PC-3 (cell line): ENCODE measurements around the gene TNFAIP8. TPM values are rescaled to one million over a fixed set of nuclear protein-coding genes. Genes with fewer than 3 reads are reported as not detected.

Experiments
- ATAC-seq: fragments of 200-7000 bp; cut with Tn5 transposase; 2 replicates; pipeline ENCODE4 v1.9.1; 2020; ENCODE audit warnings: mild to moderate bottlenecking, moderate library complexity
- BruUV-seq: library from RNA; stranded (reverse); fragments of 400-500 nt; replicated peaks from 2 replicates; lab custom pipeline; 2021; lab: Mats Ljungman, UMichigan
- CTCF ChIA-PET: fragments of 300-600 bp; sonication (Branson Sonifier 250); formaldehyde crosslinking; loops from one replicate; lab custom pipeline; 2022; ENCODE audit warnings: antibody characterized with exemption; lab: Charles Lee
- POLR2A ChIA-PET: fragments of 300-600 bp; sonication (Branson Sonifier 250); formaldehyde crosslinking; loops from one replicate; lab custom pipeline; 2022; ENCODE audit warnings: antibody characterized with exemption; ENCODE audit not compliant: unreplicated experiment; lab: Charles Lee
- DNase-seq: peaks from one replicate; pipeline ENCODE4 v3.0.0-alpha.2; 2015
- H2AFZ ChIP-seq: fragments of 300-600 bp; sonication (generic); 2 replicates; pipeline ENCODE4 v1.6.0; 2016; ENCODE audit warnings: antibody characterized with exemption, low read length
- H3F3A ChIP-seq: fragments of 300-600 bp; sonication (generic); one replicate; pipeline ENCODE4 v1.6.0; 2017; ENCODE audit warnings: antibody characterized with exemption, low read length, control low read depth, mild to moderate bottlenecking; ENCODE audit not compliant: unreplicated experiment
- H3K27ac ChIP-seq: fragments of 300-600 bp; sonication (generic); 2 replicates; pipeline ENCODE4 v1.5.1; 2016; ENCODE audit warnings: mild to moderate bottlenecking, low read length
- H3K27me3 ChIP-seq: fragments of 300-600 bp; sonication (generic); 2 replicates; pipeline ENCODE4 v1.6.1; 2016; ENCODE audit warnings: low read length, mixed read lengths
- H3K36me3 ChIP-seq: fragments of 300-600 bp; sonication (generic); 2 replicates; pipeline ENCODE4 v1.6.1; 2016; ENCODE audit warnings: low read depth, mixed run types, low read length, mixed read lengths
- H3K4me1 ChIP-seq: fragments of 300-600 bp; sonication (generic); 2 replicates; pipeline ENCODE4 v1.5.1; 2016; ENCODE audit warnings: low read length; ENCODE audit not compliant: insufficient read depth
- H3K4me2 ChIP-seq: fragments of 300-600 bp; sonication (generic); 2 replicates; pipeline ENCODE4 v1.6.0; 2016; ENCODE audit warnings: low read length
- H3K4me3 ChIP-seq: fragments of 300-600 bp; sonication (generic); 2 replicates; pipeline ENCODE4 v1.5.1; 2016; ENCODE audit warnings: mild to moderate bottlenecking, low read length, mixed read lengths
- H3K79me2 ChIP-seq: fragments of 300-600 bp; sonication (generic); 2 replicates; pipeline ENCODE4 v1.6.1; 2017; ENCODE audit warnings: low read length, mixed read lengths
- H3K9ac ChIP-seq: fragments of 300-600 bp; sonication (generic); 2 replicates; pipeline ENCODE4 v1.6.0; 2016; ENCODE audit warnings: mild to moderate bottlenecking, low read length
- H3K9me2 ChIP-seq: fragments of 300-600 bp; sonication (generic); replicated peaks from 2 replicates; pipeline ENCODE4 v1.6.1; 2016; ENCODE audit warnings: mixed run types, low read length, mixed read lengths
- H3K9me3 ChIP-seq: fragments of 300-600 bp; sonication (generic); 2 replicates; pipeline ENCODE4 v1.6.1; 2016; ENCODE audit warnings: low read length, mixed read lengths
- H4K20me1 ChIP-seq: fragments of 300-600 bp; sonication (generic); 2 replicates; pipeline ENCODE4 v1.6.1; 2016; ENCODE audit warnings: low read length, mixed read lengths
- CTCF ChIP-seq: fragments of 300-600 bp; sonication (generic); conservative IDR thresholded peaks from 2 replicates; pipeline ENCODE4 v1.5.1; 2017; ENCODE audit warnings: antibody characterized with exemption, low read depth, mild to moderate bottlenecking, low read length
- EZH2 ChIP-seq: fragments of 300-600 bp; sonication (generic); IDR thresholded peaks from one replicate; pipeline ENCODE4 v1.6.1; 2017; ENCODE audit warnings: antibody characterized with exemption, mild to moderate bottlenecking, low read length; ENCODE audit not compliant: unreplicated experiment
- EZH2phosphoT487 ChIP-seq: fragments of 300-600 bp; sonication (generic); IDR thresholded peaks from 2 replicates; pipeline ENCODE4 v1.6.1; 2018; ENCODE audit warnings: mild to moderate bottlenecking, antibody characterized with exemption, low read length, borderline replicate concordance
- intact Hi-C: fragments of 100-400 bp; cut with micrococcal nuclease; formaldehyde crosslinking; loops from 2 replicates; pipeline ENCODE4 v1.9.0; 2023
- total RNA-seq: library from RNA; depleted of rRNA; stranded (reverse); fragments of >200 nt; gene quantifications from 2 replicates; pipeline ENCODE4 v1.2.3, GENCODE V29; 2014

TNFAIP8 gene
- total RNA-seq, 1 experiment from 2014 or later, result 20.0 TPM

GRCh38 chr5:119402555-119402954, 46.7 kb downstream of the TNFAIP8 start:
- BruUV-seq, result no TSS peak
- ATAC-seq, result no peak
- Histone ChIP-seq H4K20me1 (no peaks in the 10 kb centered on the region), H3K9ac (no peak overlapping the region), H2AFZ (no peak overlapping the region), H3K27me3 (no peaks in the 10 kb centered on the region), H3K9me2 (no peaks in the 10 kb centered on the region), H3K36me3 (no peaks in the 10 kb centered on the region), H3F3A (no peaks in the 10 kb centered on the region), H3K27ac (no peak overlapping the region), H3K79me2 (no peaks in the 10 kb centered on the region), H3K4me3 (no peak overlapping the region), H3K4me1 (peaks cover 18% of the 10 kb centered on the region), H3K9me3 (no peaks in the 10 kb centered on the region), H3K4me2 (no peak overlapping the region)
- DNase-seq, result no peak
- TF ChIP-seq EZH2phosphoT487 (no peak), CTCF (no peak), EZH2 (no peak)
- ChIA-PET POLR2A (no interaction called here), CTCF (no interaction called here)
- intact Hi-C loops, result no loop called here

- no peak for ATAC-seq
- TF ChIP-seq EZH2phosphoT487 (no peak), CTCF (no peak), EZH2 (no peak)
Measured at GRCh38 chr5:119404033-119404432, 48.2 kb downstream of the TNFAIP8 start.

GRCh38 chr5:119405419-119405818, 49.6 kb downstream of the TNFAIP8 start:
- no peak overlapping the region for H3K4me3 ChIP-seq
- BruUV-seq, result no TSS peak
- H3K36me3 ChIP-seq, result no peaks in the 10 kb centered on the region
- DNase-seq (no peak), ATAC-seq (no peak)
- H3F3A ChIP-seq, result no peaks in the 10 kb centered on the region
- no peaks in the 10 kb centered on the region for H3K79me2 ChIP-seq
- no peaks in the 10 kb centered on the region for H3K9me3 ChIP-seq
- POLR2A ChIA-PET, result interaction anchor here (0.6 kb wide), 1 partner anchor 374 kb away, joined by 4 read pairs; no protein-coding TSS in a partner anchor
- no peaks in the 10 kb centered on the region for H4K20me1 ChIP-seq
- no peak overlapping the region for H3K27ac ChIP-seq
- no peak overlapping the region for H3K9ac ChIP-seq
- intact Hi-C loops, result no loop called here
- CTCF ChIA-PET, result no interaction called here
- H2AFZ ChIP-seq, result no peak overlapping the region
- peaks cover 3% of the 10 kb centered on the region for H3K4me1 ChIP-seq
- no peak overlapping the region for H3K4me2 ChIP-seq
- H3K9me2 ChIP-seq, result no peaks in the 10 kb centered on the region
- TF ChIP-seq EZH2phosphoT487 (no peak), CTCF (no peak), EZH2 (no peak)
- no peaks in the 10 kb centered on the region for H3K27me3 ChIP-seq

More at GRCh38 chr5:119404033-119404432, 48.2 kb downstream of the TNFAIP8 start:
- no peak for DNase-seq
- Histone ChIP-seq H3K9me2 (no peaks in the 10 kb centered on the region), H3K4me1 (peaks cover 12% of the 10 kb centered on the region), H3K4me3 (no peak overlapping the region), H3K36me3 (no peaks in the 10 kb centered on the region), H3F3A (no peaks in the 10 kb centered on the region), H3K9ac (no peak overlapping the region), H3K27me3 (no peaks in the 10 kb centered on the region), H2AFZ (no peak overlapping the region), H3K27ac (no peak overlapping the region), H3K79me2 (no peaks in the 10 kb centered on the region), H3K9me3 (no peaks in the 10 kb centered on the region), H3K4me2 (no peak overlapping the region), H4K20me1 (no peaks in the 10 kb centered on the region)
- intact Hi-C loops, result no loop called here
- ChIA-PET CTCF (no interaction called here), POLR2A (no interaction called here)
- no TSS peak for BruUV-seq
